ENCODE data around the gene KANSL1. TPM values are rescaled to one million over a fixed set of nuclear protein-coding genes. Genes with fewer than 3 reads are reported as not detected.

The KANSL1 gene
- polyA plus RNA-seq, 1 of the 3 experiments (the other 2 are of a cell fraction) = 10.0 TPM

DNA sequence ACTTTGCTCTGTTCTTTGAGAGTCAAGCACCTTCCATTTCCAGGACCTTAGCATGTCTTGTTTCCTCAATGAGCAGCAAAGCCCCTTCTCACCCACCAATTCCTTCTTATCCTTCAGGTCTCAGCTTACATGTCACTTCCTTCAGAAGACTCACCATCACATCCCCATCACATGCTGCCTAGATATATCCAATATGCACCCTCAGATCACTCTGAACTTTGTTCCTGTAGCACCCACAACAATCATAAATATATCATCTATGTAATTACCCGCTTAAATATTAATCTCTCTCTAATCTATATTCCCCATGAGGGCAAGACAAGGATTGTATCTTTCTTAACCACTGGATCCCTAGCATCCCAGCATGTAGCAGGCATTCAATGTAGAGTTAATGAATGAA is 30.4 kb downstream of the KANSL1 start:
- Histone ChIP-seq H3K9me2 (no peaks in the 10 kb centered on the region), H3F3A (replicated peaks; ENCODE audit: insufficient read depth) (peaks cover 22% of the 10 kb centered on the region), H3K9ac (no peak overlapping the region), H3K36me3 (replicated peaks in 1 of 2; ENCODE audit: control insufficient read depth in 1 of 2, insufficient read depth in 2 of 2, low read length in 1 of 2) (peaks cover 5 to 32% of the 10 kb centered on the region in 2 experiments), H3K9me3 (no peaks in the 10 kb centered on the region), H3K27ac (ENCODE audit: low read depth in 2 of 2, low read length in 1 of 2) (no peak overlapping the region), H3K27me3 (ENCODE audit: insufficient read depth) (no peaks in the 10 kb centered on the region), H3K4me1 (ENCODE audit: control insufficient read depth in 1 of 2, insufficient read depth in 2 of 2, low read depth in 1 of 2, low read length in 1 of 2) (peaks cover 8 to 23% of the 10 kb centered on the region in 2 experiments; a peak in 3 of 4 replicates), H2AFZ (ENCODE audit: low read depth) (no peak overlapping the region), H3K4me2 (no peak overlapping the region), H3K79me2 (ENCODE audit: insufficient read depth) (peaks cover 100% of the 10 kb centered on the region), H3K4me3 (ENCODE audit: low read depth in 2 of 2, low read length in 1 of 2) (no peak overlapping the region), H4K20me1 (ENCODE audit: insufficient read depth) (peaks cover 100% of the 10 kb centered on the region)
- CTCF ChIA-PET = interaction anchor here (0.7 to 1.4 kb wide), 5 partner anchors 16 to 125 kb away, joined by 3 to 4 read pairs (median 3); no protein-coding TSS in a partner anchor
- POLR2A ChIA-PET = interaction anchor here (0.5 to 0.8 kb wide), 2 partner anchors 138 to 164 kb away, joined by 3 read pairs; partner anchors contain the start of gene STH
- 0% methylated on average over 1 of the region's 1 CpG for WGBS (ENCODE audit: low lambda C conversion rate)
- TF ChIP-seq NFIC (IDR thresholded peaks at IDR 0.05; ENCODE audit: borderline replicate concordance) (no peak), IRF3 (IDR thresholded peaks at IDR 0.05; ENCODE audit: low read depth, low read length) (no peak), RXRA (IDR thresholded peaks at IDR 0.05; ENCODE audit: borderline replicate concordance, low read depth) (no peak), EP300 (IDR thresholded peaks at IDR 0.05; ENCODE audit: borderline replicate concordance in 1 of 2, low read depth in 1 of 2, low read length in 1 of 2) (no peak), FOSL2 (IDR thresholded peaks at IDR 0.05; ENCODE audit: borderline replicate concordance, low read depth) (no peak), MAX (IDR thresholded peaks at IDR 0.05; ENCODE audit: low read depth) (no peak)
- DNase-seq = no peak

DNA sequence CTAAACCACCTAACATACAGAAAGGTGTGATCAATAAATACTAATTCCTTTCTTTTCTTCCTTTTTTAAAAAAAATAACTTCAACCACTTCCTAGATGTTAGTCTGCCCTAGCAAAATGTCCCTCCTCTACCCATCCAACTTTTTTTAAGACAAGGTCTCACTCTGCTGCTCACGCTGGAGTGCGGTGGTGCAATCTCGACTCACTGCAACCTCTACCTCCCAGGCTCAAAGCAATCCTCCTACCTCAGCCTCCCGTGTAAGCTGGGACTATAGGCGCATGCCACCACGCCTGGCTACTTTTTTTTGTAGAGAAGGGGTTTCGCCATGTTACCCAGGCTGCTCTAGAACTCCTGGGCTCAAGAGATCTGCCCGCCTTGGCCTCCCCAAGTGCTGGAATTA is 33.1 kb downstream of the KANSL1 start:
- H3K4me3 ChIP-seq (ENCODE audit: low read depth in 2 of 2, low read length in 1 of 2) = no peak overlapping the region
- POLR2A ChIA-PET = no interaction called here
- no peaks in the 10 kb centered on the region for H3K9me2 ChIP-seq
- no peak overlapping the region for H3K4me2 ChIP-seq
- peaks cover 5 to 15% of the 10 kb centered on the region in 2 experiments; a peak in 3 of 4 replicates for H3K4me1 ChIP-seq (ENCODE audit: control insufficient read depth in 1 of 2, insufficient read depth in 2 of 2, low read depth in 1 of 2, low read length in 1 of 2)
- CTCF ChIA-PET = interaction anchor here (1.1 to 1.2 kb wide), 2 partner anchors 33 to 157 kb away, joined by 3 to 8 read pairs; partner anchors contain the start of gene KANSL1
- TF ChIP-seq RAD21 (IDR thresholded peaks at IDR 0.05; ENCODE audit: low read length) = no peak
- TF ChIP-seq SIN3A (IDR thresholded peaks at IDR 0.05; ENCODE audit: borderline replicate concordance, low read depth, low read length) = no peak
- 97% methylated on average over 8 of the region's 8 CpGs for WGBS (ENCODE audit: low lambda C conversion rate)
- no peak for DNase-seq
- no peaks in the 10 kb centered on the region for H3K9me3 ChIP-seq
- H3K79me2 ChIP-seq (ENCODE audit: insufficient read depth) = peaks cover 100% of the 10 kb centered on the region
- no peaks in the 10 kb centered on the region for H3K27me3 ChIP-seq (ENCODE audit: insufficient read depth)
- H3K27ac ChIP-seq (ENCODE audit: low read depth in 2 of 2, low read length in 1 of 2) = no peak overlapping the region
- H4K20me1 ChIP-seq (ENCODE audit: insufficient read depth) = peaks cover 100% of the 10 kb centered on the region
- no peak overlapping the region for H2AFZ ChIP-seq (ENCODE audit: low read depth)
- H3K36me3 ChIP-seq (replicated peaks in 1 of 2; ENCODE audit: control insufficient read depth in 1 of 2, insufficient read depth in 2 of 2, low read length in 1 of 2) = peaks cover 2 to 13% of the 10 kb centered on the region in 2 experiments
- H3K9ac ChIP-seq = no peak overlapping the region
- H3F3A ChIP-seq (replicated peaks; ENCODE audit: insufficient read depth) = peaks cover 28% of the 10 kb centered on the region

GRCh38 chr17:46159686-46160085 is 33.5 kb downstream of the KANSL1 start:
- TF ChIP-seq PBX3 (IDR thresholded peaks at IDR 0.05) (peak; percentile 12), ELF1 (IDR thresholded peaks at IDR 0.05) (no peak)
- Histone ChIP-seq H3K9me3 (no peaks in the 10 kb centered on the region), H3K79me2 (ENCODE audit: insufficient read depth) (peaks cover 100% of the 10 kb centered on the region), H3K9me2 (no peaks in the 10 kb centered on the region), H3K36me3 (replicated peaks in 1 of 2; ENCODE audit: control insufficient read depth in 1 of 2, insufficient read depth in 2 of 2, low read length in 1 of 2) (peaks cover 2 to 13% of the 10 kb centered on the region in 2 experiments), H4K20me1 (ENCODE audit: insufficient read depth) (peaks cover 100% of the 10 kb centered on the region), H3K27me3 (ENCODE audit: insufficient read depth) (no peaks in the 10 kb centered on the region), H3K4me3 (ENCODE audit: low read depth in 2 of 2, low read length in 1 of 2) (no peak overlapping the region), H3F3A (replicated peaks; ENCODE audit: insufficient read depth) (peaks cover 29% of the 10 kb centered on the region), H3K27ac (ENCODE audit: low read depth in 2 of 2, low read length in 1 of 2) (no peak overlapping the region), H3K4me1 (ENCODE audit: control insufficient read depth in 1 of 2, insufficient read depth in 2 of 2, low read depth in 1 of 2, low read length in 1 of 2) (peaks cover 5 to 20% of the 10 kb centered on the region in 2 experiments; a peak in 3 of 4 replicates), H3K4me2 (no peak overlapping the region), H2AFZ (ENCODE audit: low read depth) (no peak overlapping the region), H3K9ac (no peak overlapping the region)
- POLR2A ChIA-PET = no interaction called here
- CTCF ChIA-PET = interaction anchor here (0.7 to 1.5 kb wide), 4 partner anchors 16 to 157 kb away, joined by 3 to 8 read pairs (median 3); partner anchors contain the start of gene KANSL1
- 83% methylated on average over 2 of the region's 2 CpGs for WGBS (ENCODE audit: low lambda C conversion rate)
- no peak for DNase-seq
